DOHH2 (cell line): Measurements from ENCODE around the gene TXNDC11.

Experiments used
- CTCF ChIP-seq: fragments of 200-600 bp; sonication (generic); IDR thresholded peaks from one replicate; pipeline ENCODE4 v1.5.1; 2014; ENCODE audit warnings: antibody characterized with exemption, mild to moderate bottlenecking, low read depth, low read length; ENCODE audit not compliant: poor library complexity, severe bottlenecking
- EZH2phosphoT487 ChIP-seq: fragments of 200-600 bp; sonication (generic); IDR thresholded peaks from 2 replicates; pipeline ENCODE4 v1.6.1; 2017; ENCODE audit warnings: borderline replicate concordance, mild to moderate bottlenecking, antibody characterized with exemption, low read length, moderate library complexity, mixed read lengths

- TF ChIP-seq CTCF: no peak
- TF ChIP-seq EZH2phosphoT487: no peak
These were observed 34.2 kb downstream of the TXNDC11 start for GRCh38 chr16:11708421-11708820.
